GM18951 (cell line): ENCODE measurements around the gene ZNF468.
A peak's percentile ranks its signal among the peaks of the same experiment; 100 is the strongest.
"Not testable (repeated sequence)": the region's sequence is repeated elsewhere in the genome, so short reads cannot be mapped to it uniquely, and the experiment has no call there.

Experiments used
- POLR2A ChIP-seq: IDR thresholded peaks from 4 replicates; pipeline ENCODE4 v1.6.1; 2011; ENCODE audit warnings: mild to moderate bottlenecking; ENCODE audit not compliant: insufficient read length, insufficient read depth; ENCODE audit errors: extremely low read depth
- in situ Hi-C: fragments of 300-500 bp; cut with MboI; formaldehyde crosslinking; loops from one replicate; pipeline ENCODE4 v1.12.0; 2022; ENCODE audit warnings: low sequenced_read_pairs, mixed read lengths, inconsistent platforms; ENCODE audit not compliant: unreplicated experiment

Gene ZNF468

DNA sequence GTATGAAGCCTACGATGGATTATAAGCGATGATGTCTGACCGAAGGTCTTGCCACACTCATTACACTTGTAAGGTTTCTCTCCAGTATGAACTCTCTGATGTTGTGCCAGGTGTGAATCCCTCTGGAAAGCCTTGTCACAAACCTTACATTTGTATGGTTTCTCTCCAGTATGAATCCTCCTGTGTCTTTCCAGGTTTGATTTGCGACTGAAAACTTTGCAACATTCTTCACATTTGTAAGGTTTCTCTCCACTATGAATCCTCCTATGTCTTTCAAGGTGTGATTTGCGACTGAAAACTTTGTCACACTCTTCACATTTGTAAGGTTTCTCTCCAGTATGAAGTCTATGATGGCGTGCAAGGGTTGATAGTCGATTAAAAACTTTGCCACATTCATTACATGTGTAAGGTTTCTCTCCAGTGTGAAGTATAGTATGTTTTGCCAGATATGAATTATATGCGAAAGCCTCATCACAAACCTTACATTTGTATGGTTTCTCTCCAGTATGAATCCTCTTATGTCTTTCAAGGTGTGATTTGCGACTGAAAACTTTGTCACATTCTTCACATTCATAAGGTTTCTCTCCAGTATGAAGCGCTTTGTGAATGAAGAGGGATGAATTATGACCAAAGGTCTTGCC, 16.5 kb downstream of the ZNF468 start:
- in situ Hi-C loops: not testable (repeated sequence)

DNA sequence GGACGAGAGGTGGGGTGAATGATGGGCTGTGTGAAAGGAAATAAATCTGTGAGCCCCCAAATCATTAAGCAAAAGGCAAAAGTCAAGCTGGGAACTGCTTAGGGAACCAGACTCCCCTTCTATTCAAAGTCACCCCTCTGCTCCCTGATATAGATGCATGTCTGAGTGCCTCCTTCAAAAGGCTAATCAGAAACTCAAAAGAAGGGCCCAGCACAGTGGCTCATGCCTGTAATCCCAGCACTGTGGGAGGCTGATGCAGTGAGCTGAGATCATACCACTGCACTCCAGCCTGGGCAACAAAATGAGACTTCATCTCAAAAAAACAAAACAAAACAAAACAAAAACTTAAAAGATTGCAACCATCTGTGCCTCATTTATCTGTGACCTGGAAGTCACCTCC, 23.1 kb downstream of the ZNF468 start:
- in situ Hi-C loops: not testable (repeated sequence)

DNA sequence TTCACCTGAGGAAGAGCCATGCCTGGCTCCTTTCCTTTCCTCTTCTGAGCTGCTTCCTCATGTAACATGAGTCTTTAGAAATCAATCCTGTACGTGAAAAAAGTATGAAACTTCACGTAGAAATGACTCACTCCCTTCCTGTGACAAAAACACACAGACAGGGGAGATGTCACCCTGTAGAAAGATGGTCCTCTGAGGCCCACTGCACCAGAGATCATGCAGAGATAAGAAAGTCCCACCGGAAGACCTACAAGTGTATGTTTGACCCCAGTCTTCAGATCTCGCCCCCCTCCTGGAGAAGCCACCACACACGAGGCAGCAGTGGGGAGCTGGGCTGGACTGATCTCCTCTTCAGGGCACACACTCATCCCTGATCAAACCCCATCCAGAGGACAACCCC, 23.9 kb downstream of the ZNF468 start:
- in situ Hi-C loops: not testable (repeated sequence)

DNA sequence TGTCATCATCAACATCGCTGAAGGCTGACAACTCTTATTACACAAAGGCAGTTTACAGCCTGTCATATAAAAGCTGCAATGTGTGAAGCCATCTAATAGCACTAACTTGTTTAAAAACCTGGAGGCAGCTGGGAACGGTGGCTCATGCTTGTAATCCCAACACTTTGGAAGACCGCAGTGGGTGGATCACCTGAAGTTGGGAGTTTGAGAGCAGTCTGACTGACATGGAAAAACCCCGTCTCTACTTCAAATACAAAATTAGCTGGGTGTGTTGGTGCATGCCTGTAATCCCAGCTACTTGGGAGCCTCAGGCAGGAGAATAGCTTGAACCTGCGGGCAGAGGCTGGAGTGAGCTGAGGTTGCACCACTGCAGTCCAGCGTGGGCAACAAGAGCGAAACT, 27.6 kb downstream of the ZNF468 start:
- in situ Hi-C loops: not testable (repeated sequence)

DNA sequence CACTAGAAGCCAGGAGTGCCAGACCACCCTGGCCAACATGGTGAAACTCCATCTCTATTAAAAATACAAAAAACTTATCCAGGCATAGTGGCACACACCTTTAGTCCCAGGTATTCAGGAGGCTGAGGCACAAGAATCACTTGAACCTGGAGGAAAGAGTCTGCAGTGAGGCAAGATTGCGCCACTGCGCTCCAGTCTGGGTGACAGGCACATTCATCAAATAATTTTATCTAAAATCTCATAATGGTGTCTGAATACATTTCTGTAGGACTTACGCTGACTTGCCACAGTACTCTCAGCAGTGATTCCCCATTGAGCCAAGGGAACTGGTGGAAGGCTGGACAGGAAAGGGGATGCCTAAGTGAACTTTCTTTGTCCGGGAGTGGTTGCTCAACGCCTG, 31.7 kb downstream of the ZNF468 start:
- TF ChIP-seq POLR2A: no peak
- in situ Hi-C loops: no loop called here

DNA sequence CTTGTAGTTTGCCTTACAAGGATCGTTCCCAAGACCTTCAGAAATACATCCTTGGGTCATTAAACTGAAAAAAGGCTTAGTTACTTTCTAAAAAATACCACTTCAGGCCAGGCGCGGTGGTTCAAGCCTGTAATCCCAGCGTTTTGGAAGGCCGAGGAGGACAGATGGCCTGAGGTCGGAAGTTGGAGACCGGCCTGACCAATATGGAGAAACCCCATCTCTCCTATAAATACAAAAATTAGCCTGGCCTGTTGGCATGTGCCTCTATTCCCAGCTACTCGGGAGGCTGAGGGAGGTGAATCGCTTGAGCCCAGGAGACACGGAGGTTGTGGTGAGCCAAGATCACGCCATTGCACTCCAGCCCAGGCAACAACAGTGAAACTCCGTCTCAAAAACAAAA, 33.7 kb downstream of the ZNF468 start:
- TF ChIP-seq POLR2A: no peak

DNA sequence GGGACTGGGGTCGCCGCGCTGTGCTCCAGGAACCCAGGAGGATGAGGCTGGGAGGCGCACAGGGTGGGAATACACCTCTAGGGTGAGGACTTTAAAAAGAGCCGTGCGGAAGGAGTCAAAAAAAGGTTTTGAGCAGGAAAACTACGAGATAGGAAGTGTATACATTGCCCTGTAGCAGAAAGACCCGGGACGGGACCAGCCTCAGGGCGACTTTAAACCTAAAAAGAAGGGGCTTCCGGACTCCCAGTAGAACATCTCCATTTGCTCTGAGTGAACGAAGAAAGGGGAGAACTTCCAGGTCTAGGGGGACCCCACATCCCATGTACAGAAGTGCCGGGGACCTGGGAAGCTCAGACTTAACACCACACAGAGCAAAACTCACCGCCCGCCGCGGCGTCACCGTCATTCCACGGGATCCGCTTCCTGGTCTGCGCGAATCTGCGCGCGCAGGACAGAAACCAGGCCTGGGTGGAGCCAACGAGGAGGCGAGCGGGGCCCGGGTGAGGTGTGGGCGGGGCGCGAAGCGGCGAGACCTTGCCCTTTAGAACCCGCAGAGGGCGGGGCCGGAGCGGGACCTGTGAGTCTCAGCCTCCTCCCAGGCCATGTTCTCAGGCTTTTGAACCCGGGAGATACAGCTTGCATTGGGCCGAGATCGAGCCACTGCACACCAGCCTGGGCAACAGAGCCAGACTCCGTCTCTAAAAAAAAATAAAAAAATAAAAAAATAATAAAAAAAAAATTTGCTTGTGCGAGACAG, 36.0 kb downstream of the ZNF468 start, which contains the start of gene ZNF28:
TSS of gene ZNF28 (minus strand) at position 430 of the 757 bp plus-strand sequence. CDS start 3,675 bp downstream, outside the sequence.
- peak; percentile 62 for TF ChIP-seq POLR2A

More for the DNA sequence above, 33.7 kb downstream of the ZNF468 start:
- in situ Hi-C loops: no loop called here

DNA sequence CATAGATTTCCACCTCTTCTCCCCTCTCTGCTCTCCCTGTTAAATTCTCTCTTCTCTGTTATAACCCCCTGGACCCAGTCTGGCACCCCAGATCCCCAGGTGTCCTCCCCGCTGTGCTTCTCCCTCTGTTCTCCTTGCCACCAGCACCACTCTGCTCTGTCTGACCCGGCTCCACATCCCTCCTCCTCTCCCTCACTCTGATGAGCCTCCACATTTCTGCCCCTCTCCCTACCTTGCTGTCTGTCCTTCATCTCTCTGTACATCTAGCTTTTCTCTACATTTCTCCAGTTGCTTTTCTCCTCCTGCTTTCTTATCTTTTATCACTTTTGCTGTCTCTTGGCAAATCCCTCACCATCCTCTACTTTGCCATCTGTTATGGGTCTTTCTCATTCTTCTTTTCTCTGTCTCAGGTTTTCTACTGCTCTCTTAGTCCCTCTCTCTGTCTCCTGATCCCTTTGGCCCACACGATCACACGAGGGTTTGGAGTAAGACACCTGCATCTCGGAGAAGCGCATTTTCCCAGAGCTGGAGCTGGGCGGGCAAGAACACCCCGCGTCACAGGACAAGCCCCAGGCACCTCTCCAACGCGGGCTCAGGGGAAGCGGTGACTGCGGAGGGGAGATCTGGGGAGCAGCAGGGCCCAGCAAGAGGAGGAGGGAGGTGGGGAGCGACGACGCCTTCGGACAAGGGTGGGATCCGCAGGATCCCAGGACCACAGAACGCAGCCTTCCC, 36.8 kb downstream of the ZNF468 start:
- in situ Hi-C loops: not testable (repeated sequence)

More for the DNA sequence above, 36.0 kb downstream of the ZNF468 start, which contains the start of gene ZNF28:
- in situ Hi-C loops: not testable (repeated sequence)

DNA sequence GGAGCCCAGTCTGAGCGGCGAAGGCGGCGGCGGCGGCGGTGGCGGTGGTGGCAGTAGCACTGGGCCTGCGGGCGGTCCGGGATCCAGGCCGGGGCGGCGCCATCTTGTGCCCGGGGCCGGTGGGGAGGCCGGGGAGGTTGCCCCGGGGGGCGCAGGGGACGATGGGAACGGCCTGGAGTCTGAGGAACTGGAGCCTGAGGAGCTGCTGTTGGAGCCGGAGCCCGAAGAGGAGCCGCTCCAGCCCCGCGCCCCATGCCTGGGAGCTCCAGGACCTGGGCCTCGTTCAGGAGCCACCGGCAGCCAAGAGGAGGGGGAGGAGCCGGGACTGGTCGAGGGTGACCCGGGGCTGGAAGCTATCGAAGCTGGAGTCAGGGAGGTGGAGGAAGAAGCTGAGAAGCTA, 47.6 kb downstream of the ZNF468 start:
- in situ Hi-C loops: no loop called here

DNA sequence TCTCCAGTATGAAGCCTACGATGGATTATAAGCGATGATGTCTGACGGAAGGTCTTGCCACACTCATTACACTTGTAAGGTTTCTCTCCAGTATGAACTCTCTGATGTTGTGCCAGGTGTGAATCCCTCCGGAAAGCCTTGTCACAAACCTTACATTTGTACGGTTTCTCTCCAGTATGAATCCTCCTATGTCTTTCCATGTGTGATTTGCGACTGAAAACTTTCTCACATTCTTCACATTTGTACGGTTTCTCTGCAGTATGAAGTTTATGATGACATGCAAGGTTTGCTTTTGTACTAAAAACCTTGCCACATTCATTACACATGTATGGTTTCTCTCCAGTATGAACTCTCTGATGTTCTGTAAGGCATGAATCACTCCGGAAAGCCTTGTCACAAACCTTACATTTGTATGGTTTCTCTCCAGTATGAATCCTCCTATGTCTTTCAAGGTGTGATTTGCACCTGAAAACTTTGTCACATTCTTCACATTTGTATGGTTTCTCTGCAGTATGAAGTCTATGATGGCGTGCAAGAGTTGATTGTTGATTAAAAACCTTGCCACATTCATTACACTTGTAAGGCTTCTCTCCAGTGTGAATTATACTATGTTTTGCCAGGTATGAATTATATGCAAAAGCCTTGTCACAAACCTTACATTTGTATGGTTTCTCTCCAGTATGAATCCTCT, 57.3 kb downstream of the ZNF468 start:
- in situ Hi-C loops: not testable (repeated sequence)

More for the DNA sequence above, 47.6 kb downstream of the ZNF468 start:
- TF ChIP-seq POLR2A: no peak

DNA sequence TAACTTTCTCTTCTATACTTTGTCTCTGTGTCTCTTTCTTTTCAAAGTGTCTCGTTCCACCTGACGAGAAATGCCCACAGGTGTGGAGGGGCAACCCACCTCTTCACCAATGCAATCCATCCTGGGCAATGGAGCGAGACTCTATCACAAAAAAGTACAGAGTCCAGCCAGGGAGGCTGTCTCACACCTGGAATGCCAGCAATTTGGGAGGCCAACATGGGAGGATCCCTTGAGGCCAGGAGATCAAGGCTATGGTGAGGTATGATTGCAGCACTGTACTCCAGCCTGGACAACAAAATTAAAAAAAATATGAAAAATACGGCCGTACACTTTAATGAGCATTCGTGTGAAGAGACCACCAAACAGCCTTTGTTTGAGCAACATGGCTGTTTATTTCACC, 68.0 kb downstream of the ZNF468 start:
- no peak for TF ChIP-seq POLR2A
- in situ Hi-C loops: no loop called here
